Measurements from ENCODE around the gene DPYSL4. TPM values are rescaled to one million over a fixed set of nuclear protein-coding genes. Genes with fewer than 3 reads are reported as not detected.

The DPYSL4 gene
- total RNA-seq, 2 experiments from 2014 or later = 15.0 to 15.2 TPM

- Mint-ChIP-seq H3K4me1 (no peaks in the 10 kb centered on the region), H3K9me3 (ENCODE audit: low read depth) (no peaks in the 10 kb centered on the region), H3K27ac (no peak overlapping the region), H3K27me3 (no peaks in the 10 kb centered on the region), H3K4me3 (no peak overlapping the region), H3K36me3 (ENCODE audit: low read depth) (no peaks in the 10 kb centered on the region)
- intact Hi-C loops (cut with DNase I, micrococcal nuclease) = no loop called here
- ChIA-PET POLR2A (interaction anchor here (0.6 kb wide), 1 partner anchor 182 kb away, joined by 3 read pairs; no protein-coding TSS in a partner anchor), CTCF (interaction anchor here (1.0 kb wide), 1 partner anchor 10 kb away, joined by 5 read pairs; no protein-coding TSS in a partner anchor)
- no peak for ATAC-seq
- peak; percentile 3 for DNase-seq
Observed at GRCh38 chr10:132151286-132151950, 35.3 kb upstream of the DPYSL4 start.

- no peaks in the 10 kb centered on the region for H3K4me1 Mint-ChIP-seq
- ChIA-PET POLR2A (no interaction called here), CTCF (no interaction called here)
- ATAC-seq (no peak), DNase-seq (no peak)
- no peaks in the 10 kb centered on the region for H3K36me3 Mint-ChIP-seq (ENCODE audit: low read depth)
- no peaks in the 10 kb centered on the region for H3K9me3 Mint-ChIP-seq (ENCODE audit: low read depth)
- no peak overlapping the region for H3K4me3 Mint-ChIP-seq
- H3K27ac Mint-ChIP-seq = no peak overlapping the region
- no peaks in the 10 kb centered on the region for H3K27me3 Mint-ChIP-seq
- intact Hi-C loops (cut with DNase I, micrococcal nuclease) = no loop called here
Observed at GRCh38 chr10:132151951-132152505, 34.7 kb upstream of the DPYSL4 start.

GRCh38 chr10:132152896-132153580 is 33.7 kb upstream of the DPYSL4 start:
- intact Hi-C loops (cut with DNase I, micrococcal nuclease) = no loop called here
- CTCF ChIA-PET = interaction anchor here (0.6 kb wide), 1 partner anchor 130 kb away, joined by 3 read pairs; no protein-coding TSS in a partner anchor
- Mint-ChIP-seq H3K36me3 (ENCODE audit: low read depth) (no peaks in the 10 kb centered on the region), H3K4me1 (peaks cover 1% of the 10 kb centered on the region), H3K27me3 (no peaks in the 10 kb centered on the region), H3K9me3 (ENCODE audit: low read depth) (no peaks in the 10 kb centered on the region), H3K27ac (no peak overlapping the region), H3K4me3 (no peak overlapping the region)
- ATAC-seq (no peak), DNase-seq (no peak)
- POLR2A ChIA-PET = no interaction called here

GRCh38 chr10:132153616-132154217 is 33.0 kb upstream of the DPYSL4 start:
- Mint-ChIP-seq H3K4me1 (peaks cover 6% of the 10 kb centered on the region), H3K27ac (no peak overlapping the region), H3K36me3 (ENCODE audit: low read depth) (no peaks in the 10 kb centered on the region), H3K9me3 (ENCODE audit: low read depth) (no peaks in the 10 kb centered on the region), H3K4me3 (no peak overlapping the region), H3K27me3 (no peaks in the 10 kb centered on the region)
- POLR2A ChIA-PET = no interaction called here
- intact Hi-C loops (cut with DNase I, micrococcal nuclease) = no loop called here
- DNase-seq (no peak), ATAC-seq (no peak)
- CTCF ChIA-PET = no interaction called here

- CTCF ChIA-PET = no interaction called here
- DNase-seq (no peak), ATAC-seq (no peak)
- Mint-ChIP-seq H3K27ac (no peak overlapping the region), H3K4me1 (peaks cover 12% of the 10 kb centered on the region), H3K36me3 (ENCODE audit: low read depth) (no peaks in the 10 kb centered on the region), H3K27me3 (no peaks in the 10 kb centered on the region), H3K9me3 (ENCODE audit: low read depth) (no peaks in the 10 kb centered on the region), H3K4me3 (no peak overlapping the region)
- POLR2A ChIA-PET = no interaction called here
- intact Hi-C loops (cut with DNase I, micrococcal nuclease) = no loop called here
Observed at GRCh38 chr10:132154440-132154839, 32.3 kb upstream of the DPYSL4 start.

- Mint-ChIP-seq H3K27ac (no peak overlapping the region), H3K36me3 (ENCODE audit: low read depth) (no peaks in the 10 kb centered on the region), H3K4me3 (no peak overlapping the region), H3K9me3 (ENCODE audit: low read depth) (no peaks in the 10 kb centered on the region), H3K27me3 (no peaks in the 10 kb centered on the region), H3K4me1 (peaks cover 12% of the 10 kb centered on the region)
- ChIA-PET POLR2A (no interaction called here), CTCF (no interaction called here)
- intact Hi-C loops (cut with DNase I, micrococcal nuclease) = no loop called here
- DNase-seq = no peak
- ATAC-seq = no peak
Observed at GRCh38 chr10:132154931-132155330, 31.8 kb upstream of the DPYSL4 start.

- intact Hi-C loops (cut with DNase I, micrococcal nuclease) = no loop called here
- ATAC-seq = no peak
- no peak overlapping the region for H3K27ac Mint-ChIP-seq
Observed at GRCh38 chr10:132155723-132156381, 30.9 kb upstream of the DPYSL4 start.

GRCh38 chr10:132156382-132156781 is 30.4 kb upstream of the DPYSL4 start:
- Mint-ChIP-seq H3K36me3 (ENCODE audit: low read depth) (no peaks in the 10 kb centered on the region), H3K9me3 (ENCODE audit: low read depth) (no peaks in the 10 kb centered on the region), H3K4me1 (peaks cover 12% of the 10 kb centered on the region), H3K27me3 (no peaks in the 10 kb centered on the region), H3K27ac (no peak overlapping the region), H3K4me3 (no peak overlapping the region)
- ChIA-PET CTCF (interaction anchor here (0.6 kb wide), 1 partner anchor 134 kb away, joined by 3 read pairs; no protein-coding TSS in a partner anchor), POLR2A (no interaction called here)
- intact Hi-C loops (cut with DNase I, micrococcal nuclease) = no loop called here
- ATAC-seq = no peak
- DNase-seq = no peak

More at GRCh38 chr10:132155723-132156381, 30.9 kb upstream of the DPYSL4 start:
- ChIA-PET CTCF (interaction anchor here (0.6 kb wide), 1 partner anchor 133 kb away, joined by 3 read pairs; no protein-coding TSS in a partner anchor), POLR2A (no interaction called here)
- H3K27me3 Mint-ChIP-seq = no peaks in the 10 kb centered on the region
- peaks cover 12% of the 10 kb centered on the region for H3K4me1 Mint-ChIP-seq
- H3K36me3 Mint-ChIP-seq (ENCODE audit: low read depth) = no peaks in the 10 kb centered on the region
- no peak for DNase-seq
- no peaks in the 10 kb centered on the region for H3K9me3 Mint-ChIP-seq (ENCODE audit: low read depth)
- H3K4me3 Mint-ChIP-seq = no peak overlapping the region

- Mint-ChIP-seq H3K9me3 (ENCODE audit: low read depth) (no peaks in the 10 kb centered on the region), H3K4me3 (no peak overlapping the region), H3K27me3 (no peaks in the 10 kb centered on the region), H3K36me3 (ENCODE audit: low read depth) (no peaks in the 10 kb centered on the region), H3K27ac (no peak overlapping the region), H3K4me1 (peaks cover 17% of the 10 kb centered on the region)
- DNase-seq = no peak
- no peak for ATAC-seq
- intact Hi-C loops (cut with DNase I, micrococcal nuclease) = no loop called here
- ChIA-PET POLR2A (no interaction called here), CTCF (no interaction called here)
Observed at GRCh38 chr10:132157101-132157500, 29.6 kb upstream of the DPYSL4 start.

- no peak overlapping the region for H3K4me3 Mint-ChIP-seq
- H3K9me3 Mint-ChIP-seq (ENCODE audit: low read depth) = no peaks in the 10 kb centered on the region
- ChIA-PET CTCF (no interaction called here), POLR2A (no interaction called here)
- DNase-seq (peak; percentile 57), ATAC-seq (peak; percentile 56)
- peak overlapping the region; percentile 82 for H3K27ac Mint-ChIP-seq
- intact Hi-C loops (cut with DNase I, micrococcal nuclease) = loop anchor here in 1 of 2 experiments (1.0 to 2.0 kb wide), 6 partner anchors 28 to 379 kb away; partner anchors contain the start of genes DPYSL4, INPP5A and PPP2R2D
- no peaks in the 10 kb centered on the region for H3K27me3 Mint-ChIP-seq
- H3K4me1 Mint-ChIP-seq = peaks cover 22% of the 10 kb centered on the region
- no peaks in the 10 kb centered on the region for H3K36me3 Mint-ChIP-seq (ENCODE audit: low read depth)
Observed at GRCh38 chr10:132158122-132158741, 28.5 kb upstream of the DPYSL4 start.

GRCh38 chr10:132158823-132159222 is 27.9 kb upstream of the DPYSL4 start:
- ChIA-PET CTCF (no interaction called here), POLR2A (no interaction called here)
- Mint-ChIP-seq H3K27me3 (no peaks in the 10 kb centered on the region), H3K9me3 (ENCODE audit: low read depth) (no peaks in the 10 kb centered on the region), H3K36me3 (ENCODE audit: low read depth) (no peaks in the 10 kb centered on the region), H3K4me3 (no peak overlapping the region), H3K27ac (peak overlapping the region; percentile 73), H3K4me1 (peaks cover 24% of the 10 kb centered on the region)
- peak; percentile 35 for DNase-seq
- ATAC-seq = no peak
- intact Hi-C loops (cut with DNase I, micrococcal nuclease) = loop anchor here in 1 of 2 experiments (1.0 to 2.0 kb wide), 6 partner anchors 27 to 378 kb away; partner anchors contain the start of genes DPYSL4, INPP5A and PPP2R2D
